ENCODE data around the gene AGAP1. TPM values are rescaled to one million over a fixed set of nuclear protein-coding genes. Genes with fewer than 3 reads are reported as not detected.

AGAP1 gene
- total RNA-seq, 2 experiments from 2014 or later: 2.4 to 4.5 TPM

- POLR2A ChIA-PET: no interaction called here
- Mint-ChIP-seq H3K4me3 (no peak overlapping the region), H3K4me1 (no peaks in the 10 kb centered on the region), H3K27ac (no peak overlapping the region), H3K9me3 (no peaks in the 10 kb centered on the region), H3K27me3 (peaks cover 3% of the 10 kb centered on the region), H3K36me3 (no peaks in the 10 kb centered on the region)
- no peak for DNase-seq
- ATAC-seq (ENCODE audit: low read depth): no peak
Observed at GRCh38 chr2:235851828-235852525, 358.1 kb downstream of the AGAP1 start.

GRCh38 chr2:235852526-235852920 is 358.7 kb downstream of the AGAP1 start:
- Mint-ChIP-seq H3K27me3 (peaks cover 3% of the 10 kb centered on the region), H3K36me3 (no peaks in the 10 kb centered on the region), H3K9me3 (no peaks in the 10 kb centered on the region), H3K4me1 (no peaks in the 10 kb centered on the region), H3K27ac (no peak overlapping the region), H3K4me3 (no peak overlapping the region)
- POLR2A ChIA-PET: no interaction called here
- ATAC-seq (ENCODE audit: low read depth) (no peak), DNase-seq (no peak)

- no peak overlapping the region for H3K4me3 Mint-ChIP-seq
- H3K27ac Mint-ChIP-seq: no peak overlapping the region
- ATAC-seq (ENCODE audit: low read depth): no peak
- no peaks in the 10 kb centered on the region for H3K36me3 Mint-ChIP-seq
- H3K27me3 Mint-ChIP-seq: peaks cover 3% of the 10 kb centered on the region
- no peaks in the 10 kb centered on the region for H3K9me3 Mint-ChIP-seq
- DNase-seq: no peak
- H3K4me1 Mint-ChIP-seq: no peaks in the 10 kb centered on the region
- POLR2A ChIA-PET: no interaction called here
Observed at GRCh38 chr2:235854276-235854675, 360.4 kb downstream of the AGAP1 start.

- no peaks in the 10 kb centered on the region for H3K4me1 Mint-ChIP-seq
- POLR2A ChIA-PET: no interaction called here
Observed at GRCh38 chr2:235855011-235855410, 361.2 kb downstream of the AGAP1 start.

GRCh38 chr2:235856151-235856854 is 362.5 kb downstream of the AGAP1 start:
- POLR2A ChIA-PET: no interaction called here
- Mint-ChIP-seq H3K9me3 (no peaks in the 10 kb centered on the region), H3K27ac (no peak overlapping the region), H3K4me1 (no peaks in the 10 kb centered on the region), H3K4me3 (no peak overlapping the region), H3K27me3 (peaks cover 3% of the 10 kb centered on the region), H3K36me3 (no peaks in the 10 kb centered on the region)
- no peak for DNase-seq
- no peak for ATAC-seq (ENCODE audit: low read depth)

More at GRCh38 chr2:235855011-235855410, 361.2 kb downstream of the AGAP1 start:
- DNase-seq: no peak
- H3K9me3 Mint-ChIP-seq: no peaks in the 10 kb centered on the region
- no peak for ATAC-seq (ENCODE audit: low read depth)
- no peaks in the 10 kb centered on the region for H3K36me3 Mint-ChIP-seq
- H3K4me3 Mint-ChIP-seq: no peak overlapping the region
- H3K27me3 Mint-ChIP-seq: peaks cover 3% of the 10 kb centered on the region
- no peak overlapping the region for H3K27ac Mint-ChIP-seq

- ATAC-seq (ENCODE audit: low read depth): no peak
- Mint-ChIP-seq H3K27ac (no peak overlapping the region), H3K4me3 (no peak overlapping the region), H3K36me3 (no peaks in the 10 kb centered on the region), H3K9me3 (no peaks in the 10 kb centered on the region), H3K27me3 (no peaks in the 10 kb centered on the region), H3K4me1 (no peaks in the 10 kb centered on the region)
- POLR2A ChIA-PET: no interaction called here
- DNase-seq: no peak
Observed at GRCh38 chr2:235857598-235857997, 363.8 kb downstream of the AGAP1 start.

- POLR2A ChIA-PET: no interaction called here
- Mint-ChIP-seq H3K4me3 (no peak overlapping the region), H3K4me1 (no peaks in the 10 kb centered on the region), H3K36me3 (no peaks in the 10 kb centered on the region), H3K9me3 (no peaks in the 10 kb centered on the region), H3K27me3 (no peaks in the 10 kb centered on the region), H3K27ac (no peak overlapping the region)
- ATAC-seq (ENCODE audit: low read depth) (no peak), DNase-seq (no peak)
Observed at GRCh38 chr2:235858881-235859280, 365.0 kb downstream of the AGAP1 start.

GRCh38 chr2:235859651-235860050 is 365.8 kb downstream of the AGAP1 start:
- no peaks in the 10 kb centered on the region for H3K9me3 Mint-ChIP-seq
- H3K4me3 Mint-ChIP-seq: no peak overlapping the region
- ATAC-seq (ENCODE audit: low read depth): no peak
- H3K27ac Mint-ChIP-seq: no peak overlapping the region
- no peaks in the 10 kb centered on the region for H3K4me1 Mint-ChIP-seq
- POLR2A ChIA-PET: no interaction called here
- H3K27me3 Mint-ChIP-seq: peaks cover 2% of the 10 kb centered on the region
- DNase-seq: no peak
- no peaks in the 10 kb centered on the region for H3K36me3 Mint-ChIP-seq

GRCh38 chr2:235860111-235860510 is 366.3 kb downstream of the AGAP1 start:
- ATAC-seq (ENCODE audit: low read depth) (no peak), DNase-seq (no peak)
- POLR2A ChIA-PET: interaction anchor here (0.6 kb wide), 1 partner anchor 19 kb away, joined by 4 read pairs; no protein-coding TSS in a partner anchor
- Mint-ChIP-seq H3K9me3 (no peaks in the 10 kb centered on the region), H3K4me3 (no peak overlapping the region), H3K4me1 (no peaks in the 10 kb centered on the region), H3K27me3 (peaks cover 6% of the 10 kb centered on the region), H3K36me3 (no peaks in the 10 kb centered on the region), H3K27ac (no peak overlapping the region)

GRCh38 chr2:235860871-235861270 is 367.0 kb downstream of the AGAP1 start:
- H3K4me3 Mint-ChIP-seq: no peak overlapping the region
- H3K4me1 Mint-ChIP-seq: no peaks in the 10 kb centered on the region
- ATAC-seq (ENCODE audit: low read depth): no peak

GRCh38 chr2:235861383-235861782 is 367.5 kb downstream of the AGAP1 start:
- DNase-seq (no peak), ATAC-seq (ENCODE audit: low read depth) (no peak)
- Mint-ChIP-seq H3K27ac (no peak overlapping the region), H3K4me1 (no peaks in the 10 kb centered on the region), H3K36me3 (no peaks in the 10 kb centered on the region), H3K9me3 (no peaks in the 10 kb centered on the region), H3K27me3 (peaks cover 14% of the 10 kb centered on the region), H3K4me3 (no peak overlapping the region)
- POLR2A ChIA-PET: no interaction called here

More at GRCh38 chr2:235860871-235861270, 367.0 kb downstream of the AGAP1 start:
- no peaks in the 10 kb centered on the region for H3K36me3 Mint-ChIP-seq
- no peak for DNase-seq
- H3K27me3 Mint-ChIP-seq: peaks cover 10% of the 10 kb centered on the region
- no peak overlapping the region for H3K27ac Mint-ChIP-seq
- no peaks in the 10 kb centered on the region for H3K9me3 Mint-ChIP-seq
- POLR2A ChIA-PET: no interaction called here

GRCh38 chr2:235863414-235863813 is 369.6 kb downstream of the AGAP1 start:
- Mint-ChIP-seq H3K4me3 (no peak overlapping the region), H3K4me1 (no peaks in the 10 kb centered on the region), H3K36me3 (no peaks in the 10 kb centered on the region), H3K27ac (no peak overlapping the region), H3K27me3 (peaks cover 14% of the 10 kb centered on the region), H3K9me3 (no peaks in the 10 kb centered on the region)
- DNase-seq (no peak), ATAC-seq (ENCODE audit: low read depth) (no peak)
- POLR2A ChIA-PET: no interaction called here

- Mint-ChIP-seq H3K36me3 (no peaks in the 10 kb centered on the region), H3K4me3 (no peak overlapping the region), H3K4me1 (no peaks in the 10 kb centered on the region), H3K9me3 (no peaks in the 10 kb centered on the region), H3K27me3 (peaks cover 14% of the 10 kb centered on the region), H3K27ac (no peak overlapping the region)
- ATAC-seq (ENCODE audit: low read depth): no peak
- POLR2A ChIA-PET: no interaction called here
- no peak for DNase-seq
Observed at GRCh38 chr2:235864302-235864701, 370.5 kb downstream of the AGAP1 start.
